Measurements from ENCODE around the gene ZBTB24.

DNA sequence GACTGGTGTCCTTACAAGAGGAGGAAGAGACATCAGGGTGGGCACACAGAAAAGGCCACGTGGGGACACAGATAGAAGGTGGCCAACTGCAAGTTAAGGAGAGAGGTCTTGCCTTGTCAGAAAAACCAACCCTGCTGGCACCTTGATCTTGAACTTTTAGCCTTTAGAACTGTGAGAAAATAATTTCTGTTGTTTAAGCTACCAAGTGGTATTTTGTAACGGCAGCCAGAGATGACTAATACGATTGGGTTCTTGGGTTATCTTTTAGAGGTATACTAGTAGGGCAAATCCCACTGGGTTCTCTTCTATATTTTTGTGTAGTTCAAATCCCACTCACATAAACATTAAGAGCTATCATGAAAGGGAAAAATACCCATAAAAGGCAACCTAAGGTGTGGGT is 31.9 kb upstream of the ZBTB24 start:
- TF ChIP-seq, protein P1, sequence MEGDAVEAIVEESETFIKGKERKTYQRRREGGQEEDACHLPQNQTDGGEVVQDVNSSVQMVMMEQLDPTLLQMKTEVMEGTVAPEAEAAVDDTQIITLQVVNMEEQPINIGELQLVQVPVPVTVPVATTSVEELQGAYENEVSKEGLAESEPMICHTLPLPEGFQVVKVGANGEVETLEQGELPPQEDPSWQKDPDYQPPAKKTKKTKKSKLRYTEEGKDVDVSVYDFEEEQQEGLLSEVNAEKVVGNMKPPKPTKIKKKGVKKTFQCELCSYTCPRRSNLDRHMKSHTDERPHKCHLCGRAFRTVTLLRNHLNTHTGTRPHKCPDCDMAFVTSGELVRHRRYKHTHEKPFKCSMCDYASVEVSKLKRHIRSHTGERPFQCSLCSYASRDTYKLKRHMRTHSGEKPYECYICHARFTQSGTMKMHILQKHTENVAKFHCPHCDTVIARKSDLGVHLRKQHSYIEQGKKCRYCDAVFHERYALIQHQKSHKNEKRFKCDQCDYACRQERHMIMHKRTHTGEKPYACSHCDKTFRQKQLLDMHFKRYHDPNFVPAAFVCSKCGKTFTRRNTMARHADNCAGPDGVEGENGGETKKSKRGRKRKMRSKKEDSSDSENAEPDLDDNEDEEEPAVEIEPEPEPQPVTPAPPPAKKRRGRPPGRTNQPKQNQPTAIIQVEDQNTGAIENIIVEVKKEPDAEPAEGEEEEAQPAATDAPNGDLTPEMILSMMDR (IDR thresholded peaks at IDR 0.05), result no peak
- no peak for TF ChIP-seq POLR2AphosphoS5 (IDR thresholded peaks at IDR 0.05; ENCODE audit: low read depth, low read length)

Data from Panc1 (cell line).